GM12873 (cell line): ENCODE measurements around the gene PLCZ1.

Experiments
- TF ChIP-seq, protein P1 (sequence below): IDR thresholded peaks from 2 replicates; pipeline ENCODE4 v1.5.1; 2012; ENCODE audit warnings: low read depth, mild to moderate bottlenecking, moderate library complexity, low read length, control low read depth; ENCODE audit not compliant: insufficient read depth; ENCODE audit errors: missing control alignments

Gene PLCZ1

DNA sequence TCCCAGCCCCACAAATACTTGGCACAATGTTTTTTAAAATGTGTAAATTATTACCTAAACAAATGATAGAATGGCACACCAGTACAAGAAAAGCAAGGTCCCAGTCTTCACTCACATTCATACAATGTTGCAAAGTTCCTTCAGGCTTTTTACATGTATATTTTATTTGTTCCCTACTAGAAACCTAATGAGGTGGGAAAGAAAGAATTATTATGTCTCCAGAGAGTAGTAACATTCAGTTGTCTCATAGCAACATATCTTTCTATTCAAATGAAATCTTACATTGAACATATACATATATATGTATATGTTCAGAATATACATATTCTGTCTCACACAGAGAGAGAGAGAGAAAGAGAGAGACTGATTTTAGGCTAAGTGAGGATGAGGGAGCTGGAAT lies 85.2 kb downstream of the PLCZ1 start:
- TF ChIP-seq, protein P1, sequence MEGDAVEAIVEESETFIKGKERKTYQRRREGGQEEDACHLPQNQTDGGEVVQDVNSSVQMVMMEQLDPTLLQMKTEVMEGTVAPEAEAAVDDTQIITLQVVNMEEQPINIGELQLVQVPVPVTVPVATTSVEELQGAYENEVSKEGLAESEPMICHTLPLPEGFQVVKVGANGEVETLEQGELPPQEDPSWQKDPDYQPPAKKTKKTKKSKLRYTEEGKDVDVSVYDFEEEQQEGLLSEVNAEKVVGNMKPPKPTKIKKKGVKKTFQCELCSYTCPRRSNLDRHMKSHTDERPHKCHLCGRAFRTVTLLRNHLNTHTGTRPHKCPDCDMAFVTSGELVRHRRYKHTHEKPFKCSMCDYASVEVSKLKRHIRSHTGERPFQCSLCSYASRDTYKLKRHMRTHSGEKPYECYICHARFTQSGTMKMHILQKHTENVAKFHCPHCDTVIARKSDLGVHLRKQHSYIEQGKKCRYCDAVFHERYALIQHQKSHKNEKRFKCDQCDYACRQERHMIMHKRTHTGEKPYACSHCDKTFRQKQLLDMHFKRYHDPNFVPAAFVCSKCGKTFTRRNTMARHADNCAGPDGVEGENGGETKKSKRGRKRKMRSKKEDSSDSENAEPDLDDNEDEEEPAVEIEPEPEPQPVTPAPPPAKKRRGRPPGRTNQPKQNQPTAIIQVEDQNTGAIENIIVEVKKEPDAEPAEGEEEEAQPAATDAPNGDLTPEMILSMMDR, result no peak

DNA sequence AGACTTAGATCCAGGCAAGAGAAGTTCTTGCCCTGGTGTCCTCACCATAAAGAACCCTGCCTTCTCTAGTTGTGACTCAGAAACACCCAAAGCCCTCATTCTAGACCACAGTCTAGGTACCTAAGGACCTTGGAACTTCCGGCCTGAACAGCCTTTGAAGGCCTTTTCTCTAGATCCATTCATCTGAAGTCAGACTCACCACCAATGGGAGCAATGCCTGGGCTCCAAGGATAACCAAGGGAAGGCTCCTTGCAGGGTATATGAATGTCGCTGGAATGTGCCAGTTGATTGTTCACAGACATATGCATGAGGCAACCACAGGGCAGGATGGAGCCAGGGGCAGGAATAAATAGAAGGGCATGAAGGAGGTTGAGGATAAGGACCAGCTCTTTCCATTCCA lies 86.3 kb downstream of the PLCZ1 start:
- TF ChIP-seq, protein P1, result no peak

DNA sequence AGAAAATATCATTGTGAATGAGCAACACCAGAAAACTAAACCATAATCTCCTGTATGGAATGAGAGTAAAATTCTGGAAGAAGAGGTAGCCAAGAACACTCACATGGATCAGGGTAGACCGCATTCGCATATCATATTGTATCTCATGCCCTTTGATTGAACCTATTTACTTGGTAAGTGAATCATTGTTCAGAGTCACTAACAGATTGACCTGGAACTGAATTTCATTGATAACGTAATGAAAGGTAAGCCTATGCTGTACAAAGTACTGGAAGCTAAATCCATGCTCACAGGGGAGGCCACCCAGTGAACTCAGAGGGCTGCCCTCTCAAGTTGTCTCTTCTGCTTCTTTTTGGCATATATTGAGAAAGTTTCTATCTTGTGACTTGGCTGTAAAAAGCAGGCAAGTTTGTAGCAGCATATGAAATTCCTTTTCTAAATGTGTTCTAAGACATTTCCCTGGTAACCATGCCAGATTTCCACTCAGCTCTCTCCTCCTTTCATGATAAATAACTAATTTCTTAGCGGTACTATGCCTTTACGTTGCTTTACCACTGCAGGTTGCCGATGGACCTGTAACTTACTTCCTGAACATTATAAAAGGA lies 91.4 kb downstream of the PLCZ1 start:
- TF ChIP-seq, protein P1, result no peak

DNA sequence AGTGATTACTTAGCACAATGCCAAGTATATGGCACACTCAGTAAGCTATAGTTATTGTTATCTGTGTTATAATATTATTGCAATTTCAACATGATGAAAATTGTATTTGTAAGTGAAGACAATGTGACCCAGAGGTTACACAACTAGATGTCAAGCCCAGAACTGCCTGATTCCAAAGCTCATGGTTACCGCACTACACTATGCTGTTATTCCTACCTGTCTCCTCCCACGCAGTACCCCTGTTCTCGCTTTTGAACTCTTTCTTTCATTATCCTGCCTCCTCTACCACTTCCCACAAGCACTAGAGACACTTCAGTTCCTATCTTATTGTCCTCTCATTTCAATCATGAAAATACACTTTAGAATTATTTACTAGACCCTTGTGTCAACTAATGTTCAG lies 93.2 kb downstream of the PLCZ1 start:
- TF ChIP-seq, protein P1, result no peak

DNA sequence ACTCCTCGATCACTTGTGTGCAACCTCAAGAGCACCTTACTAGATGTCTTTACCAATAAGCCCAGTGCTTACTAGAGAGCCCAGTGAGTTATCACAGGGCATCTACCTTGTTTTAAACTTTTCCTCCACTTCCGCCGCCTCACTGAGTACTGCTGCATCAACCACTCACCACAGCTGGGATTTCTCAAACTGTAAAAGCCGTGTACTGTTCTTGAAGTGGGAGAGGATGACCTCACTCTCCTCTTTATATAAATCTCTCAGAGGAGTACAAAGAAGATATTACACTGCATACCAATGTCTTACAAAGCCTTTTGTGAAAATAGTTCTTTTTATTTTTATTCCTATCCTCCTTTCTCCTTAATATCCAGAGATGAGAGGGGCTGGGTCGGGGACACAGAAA lies 94.1 kb downstream of the PLCZ1 start:
- TF ChIP-seq, protein P1, result no peak

DNA sequence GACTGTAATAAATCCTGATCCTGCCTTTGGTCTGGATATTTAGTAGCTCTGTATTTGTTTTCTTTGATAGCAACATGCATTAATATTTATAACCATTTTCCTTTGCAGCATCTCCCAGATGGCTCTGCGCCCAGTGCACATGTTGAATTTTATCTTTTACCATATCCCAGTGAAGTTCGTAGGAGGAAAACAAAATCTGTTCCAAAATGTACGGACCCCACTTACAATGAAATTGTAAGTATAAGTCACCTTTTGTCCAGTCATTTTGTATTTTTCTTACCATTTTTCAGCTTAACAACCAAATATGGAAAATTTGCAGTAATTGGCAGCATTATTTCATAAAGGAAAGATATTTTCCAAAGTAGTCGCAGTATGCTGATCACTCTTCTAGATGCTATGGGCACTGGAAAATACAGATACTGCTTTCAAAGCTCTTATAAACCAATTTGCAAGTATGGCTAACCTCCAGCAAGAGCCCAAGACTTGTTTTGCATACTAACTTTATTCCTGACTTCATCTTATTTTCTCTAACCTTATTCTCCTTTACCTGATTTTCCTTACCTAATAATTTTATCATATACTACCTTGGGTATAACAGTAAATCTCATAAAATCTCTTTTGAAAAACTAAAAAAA lies 97.4 kb downstream of the PLCZ1 start:
- TF ChIP-seq, protein P1, result no peak

DNA sequence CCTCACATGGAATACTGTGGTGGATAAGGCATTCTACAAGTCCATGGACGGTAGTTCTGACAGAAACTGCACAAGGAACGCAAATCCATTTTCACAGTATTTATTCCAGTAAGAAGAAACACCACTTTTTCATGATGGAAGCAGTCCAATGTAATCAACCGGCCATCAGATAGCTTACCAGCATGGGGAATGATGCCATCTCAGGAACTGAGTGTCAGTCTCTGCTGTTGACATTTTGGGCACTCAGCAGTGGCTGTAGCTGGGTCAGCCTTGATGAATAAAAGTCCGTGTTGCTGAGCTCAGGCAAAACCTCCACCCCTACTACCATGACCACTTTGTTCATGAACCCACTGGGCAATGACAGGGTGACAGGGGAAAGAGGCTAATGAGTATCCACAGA lies 103.4 kb downstream of the PLCZ1 start:
- TF ChIP-seq, protein P1, result no peak
